ENCODE measurements around the gene CDC42EP3.

- TF ChIP-seq, protein P1, sequence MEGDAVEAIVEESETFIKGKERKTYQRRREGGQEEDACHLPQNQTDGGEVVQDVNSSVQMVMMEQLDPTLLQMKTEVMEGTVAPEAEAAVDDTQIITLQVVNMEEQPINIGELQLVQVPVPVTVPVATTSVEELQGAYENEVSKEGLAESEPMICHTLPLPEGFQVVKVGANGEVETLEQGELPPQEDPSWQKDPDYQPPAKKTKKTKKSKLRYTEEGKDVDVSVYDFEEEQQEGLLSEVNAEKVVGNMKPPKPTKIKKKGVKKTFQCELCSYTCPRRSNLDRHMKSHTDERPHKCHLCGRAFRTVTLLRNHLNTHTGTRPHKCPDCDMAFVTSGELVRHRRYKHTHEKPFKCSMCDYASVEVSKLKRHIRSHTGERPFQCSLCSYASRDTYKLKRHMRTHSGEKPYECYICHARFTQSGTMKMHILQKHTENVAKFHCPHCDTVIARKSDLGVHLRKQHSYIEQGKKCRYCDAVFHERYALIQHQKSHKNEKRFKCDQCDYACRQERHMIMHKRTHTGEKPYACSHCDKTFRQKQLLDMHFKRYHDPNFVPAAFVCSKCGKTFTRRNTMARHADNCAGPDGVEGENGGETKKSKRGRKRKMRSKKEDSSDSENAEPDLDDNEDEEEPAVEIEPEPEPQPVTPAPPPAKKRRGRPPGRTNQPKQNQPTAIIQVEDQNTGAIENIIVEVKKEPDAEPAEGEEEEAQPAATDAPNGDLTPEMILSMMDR (IDR thresholded peaks at IDR 0.05), result no peak
- TF ChIP-seq POLR2A (IDR thresholded peaks at IDR 0.05), result no peak
Observed at GRCh38 chr2:37692711-37693110, 21.3 kb upstream of the CDC42EP3 start.

Data from thyroid gland (tissue), 4 donors.